Activated naive CD8-positive, alpha-beta T cell (primary cell): Measurements from ENCODE around the gene ARHGEF38.
"Not testable (repeated sequence)": the region's sequence is repeated elsewhere in the genome, so short reads cannot be mapped to it uniquely, and the experiment has no call there.

Experiments used
- H3K27ac Mint-ChIP-seq: one replicate; pipeline ENCODE4 v1.8.0; 2021; ENCODE audit warnings: mixed read lengths
- H3K27me3 Mint-ChIP-seq: one replicate; pipeline ENCODE4 v1.8.0; 2021; ENCODE audit warnings: mixed read lengths
- H3K36me3 Mint-ChIP-seq: one replicate; pipeline ENCODE4 v1.8.0; 2021; ENCODE audit warnings: mixed read lengths
- H3K4me1 Mint-ChIP-seq: one replicate; pipeline ENCODE4 v1.8.0; 2021; ENCODE audit warnings: low read depth, mixed read lengths
- H3K4me3 Mint-ChIP-seq: one replicate; pipeline ENCODE4 v1.8.0; 2021; ENCODE audit warnings: mild to moderate bottlenecking, mixed read lengths
- H3K9me3 Mint-ChIP-seq: one replicate; pipeline ENCODE4 v1.8.0; 2021; ENCODE audit warnings: low read depth, mixed read lengths

ARHGEF38 gene

GRCh38 chr4:105587841-105588240, 35.4 kb downstream of the ARHGEF38 start:
- no peak overlapping the region for H3K27ac Mint-ChIP-seq
- H3K36me3 Mint-ChIP-seq = no peaks in the 10 kb centered on the region
- H3K9me3 Mint-ChIP-seq = no peaks in the 10 kb centered on the region
- H3K4me1 Mint-ChIP-seq = no peaks in the 10 kb centered on the region
- peaks cover 4% of the 10 kb centered on the region for H3K27me3 Mint-ChIP-seq
- no peak overlapping the region for H3K4me3 Mint-ChIP-seq

GRCh38 chr4:105588252-105588651, 35.8 kb downstream of the ARHGEF38 start:
- Mint-ChIP-seq H3K4me1 (no peaks in the 10 kb centered on the region), H3K27me3 (peaks cover 3% of the 10 kb centered on the region), H3K9me3 (no peaks in the 10 kb centered on the region), H3K27ac (no peak overlapping the region), H3K4me3 (no peak overlapping the region), H3K36me3 (no peaks in the 10 kb centered on the region)

- Mint-ChIP-seq H3K4me3 (no peak overlapping the region), H3K27me3 (peaks cover 3% of the 10 kb centered on the region), H3K36me3 (no peaks in the 10 kb centered on the region), H3K9me3 (no peaks in the 10 kb centered on the region), H3K4me1 (no peaks in the 10 kb centered on the region), H3K27ac (no peak overlapping the region)
Observed at GRCh38 chr4:105591573-105591972, 39.2 kb downstream of the ARHGEF38 start.

GRCh38 chr4:105594099-105595010, 41.9 kb downstream of the ARHGEF38 start:
- H3K27ac Mint-ChIP-seq = no peak overlapping the region
- no peaks in the 10 kb centered on the region for H3K9me3 Mint-ChIP-seq
- no peak overlapping the region for H3K4me3 Mint-ChIP-seq
- no peaks in the 10 kb centered on the region for H3K4me1 Mint-ChIP-seq
- H3K36me3 Mint-ChIP-seq = no peaks in the 10 kb centered on the region
- H3K27me3 Mint-ChIP-seq = peaks cover 8% of the 10 kb centered on the region

GRCh38 chr4:105596684-105597083, 44.3 kb downstream of the ARHGEF38 start:
- Mint-ChIP-seq H3K4me3 (no peak overlapping the region), H3K9me3 (no peaks in the 10 kb centered on the region), H3K4me1 (no peaks in the 10 kb centered on the region), H3K27ac (no peak overlapping the region), H3K36me3 (no peaks in the 10 kb centered on the region), H3K27me3 (peaks cover 8% of the 10 kb centered on the region)

GRCh38 chr4:105598052-105598451, 45.6 kb downstream of the ARHGEF38 start:
- peaks cover 8% of the 10 kb centered on the region for H3K27me3 Mint-ChIP-seq
- H3K4me3 Mint-ChIP-seq = no peak overlapping the region
- no peaks in the 10 kb centered on the region for H3K4me1 Mint-ChIP-seq
- no peaks in the 10 kb centered on the region for H3K9me3 Mint-ChIP-seq
- no peak overlapping the region for H3K27ac Mint-ChIP-seq
- H3K36me3 Mint-ChIP-seq = no peaks in the 10 kb centered on the region

GRCh38 chr4:105598787-105599186, 46.4 kb downstream of the ARHGEF38 start:
- peaks cover 8% of the 10 kb centered on the region for H3K27me3 Mint-ChIP-seq
- no peaks in the 10 kb centered on the region for H3K36me3 Mint-ChIP-seq
- H3K4me3 Mint-ChIP-seq = no peak overlapping the region
- no peaks in the 10 kb centered on the region for H3K4me1 Mint-ChIP-seq
- no peak overlapping the region for H3K27ac Mint-ChIP-seq
- H3K9me3 Mint-ChIP-seq = no peaks in the 10 kb centered on the region

GRCh38 chr4:105599482-105599881, 47.1 kb downstream of the ARHGEF38 start:
- H3K4me1 Mint-ChIP-seq = no peaks in the 10 kb centered on the region
- no peak overlapping the region for H3K4me3 Mint-ChIP-seq
- H3K27ac Mint-ChIP-seq = no peak overlapping the region
- H3K27me3 Mint-ChIP-seq = peaks cover 8% of the 10 kb centered on the region
- no peaks in the 10 kb centered on the region for H3K9me3 Mint-ChIP-seq
- no peaks in the 10 kb centered on the region for H3K36me3 Mint-ChIP-seq

GRCh38 chr4:105599932-105600655, 47.7 kb downstream of the ARHGEF38 start:
- Mint-ChIP-seq H3K36me3 (no peaks in the 10 kb centered on the region), H3K27ac (no peak overlapping the region), H3K4me3 (no peak overlapping the region), H3K27me3 (peaks cover 8% of the 10 kb centered on the region), H3K9me3 (no peaks in the 10 kb centered on the region), H3K4me1 (no peaks in the 10 kb centered on the region)

GRCh38 chr4:105600951-105601350, 48.5 kb downstream of the ARHGEF38 start:
- Mint-ChIP-seq H3K27ac (no peak overlapping the region), H3K36me3 (no peaks in the 10 kb centered on the region), H3K4me1 (no peaks in the 10 kb centered on the region), H3K4me3 (no peak overlapping the region), H3K9me3 (no peaks in the 10 kb centered on the region), H3K27me3 (peaks cover 8% of the 10 kb centered on the region)

GRCh38 chr4:105601406-105601805, 49.0 kb downstream of the ARHGEF38 start:
- Mint-ChIP-seq H3K9me3 (no peaks in the 10 kb centered on the region), H3K27me3 (peaks cover 7% of the 10 kb centered on the region), H3K4me3 (no peak overlapping the region), H3K27ac (no peak overlapping the region), H3K4me1 (no peaks in the 10 kb centered on the region), H3K36me3 (no peaks in the 10 kb centered on the region)

- no peaks in the 10 kb centered on the region for H3K9me3 Mint-ChIP-seq
- H3K36me3 Mint-ChIP-seq = no peaks in the 10 kb centered on the region
- no peak overlapping the region for H3K27ac Mint-ChIP-seq
- H3K27me3 Mint-ChIP-seq = peaks cover 1% of the 10 kb centered on the region
- no peaks in the 10 kb centered on the region for H3K4me1 Mint-ChIP-seq
- H3K4me3 Mint-ChIP-seq = no peak overlapping the region
Observed at GRCh38 chr4:105603158-105603557, 50.7 kb downstream of the ARHGEF38 start.

- Mint-ChIP-seq H3K27me3 (peaks cover 3% of the 10 kb centered on the region), H3K36me3 (no peaks in the 10 kb centered on the region), H3K4me3 (no peak overlapping the region), H3K9me3 (no peaks in the 10 kb centered on the region), H3K4me1 (no peaks in the 10 kb centered on the region), H3K27ac (no peak overlapping the region)
Observed at GRCh38 chr4:105605493-105605892, 53.1 kb downstream of the ARHGEF38 start.

- Mint-ChIP-seq H3K27ac (no peak overlapping the region), H3K9me3 (no peaks in the 10 kb centered on the region), H3K4me3 (no peak overlapping the region), H3K36me3 (no peaks in the 10 kb centered on the region), H3K27me3 (peaks cover 3% of the 10 kb centered on the region), H3K4me1 (no peaks in the 10 kb centered on the region)
Observed at GRCh38 chr4:105607876-105608275, 55.5 kb downstream of the ARHGEF38 start.

- not testable (repeated sequence) for H3K4me1 Mint-ChIP-seq, H3K4me3 Mint-ChIP-seq, H3K9me3 Mint-ChIP-seq, H3K27me3 Mint-ChIP-seq, H3K27ac Mint-ChIP-seq, H3K36me3 Mint-ChIP-seq
Observed at GRCh38 chr4:105609819-105610218, 57.4 kb downstream of the ARHGEF38 start.
